ENCODE data around the gene PUS10. TPM values are rescaled to one million over a fixed set of nuclear protein-coding genes. Genes with fewer than 3 reads are reported as not detected.
"Not testable (repeated sequence)": the region's sequence is repeated elsewhere in the genome, so short reads cannot be mapped to it uniquely, and the experiment has no call there.

The PUS10 gene
- polyA plus RNA-seq, 1 donor (not counting 4 experiments of a cell fraction or from before 2014, with no cell fraction given): 4.8 TPM

- dilution Hi-C loops (cut with MboI; ENCODE audit: extremely low pct_ligation_motif_present, low sequenced_read_pairs): no loop called here
- no peak for FAIRE-seq
- no peak for DNase-seq (ENCODE audit: low read depth, low spot score)
Observed at GRCh38 chr2:60936757-60937156, 81.3 kb downstream of the PUS10 start.

GRCh38 chr2:60934165-60934722 is 83.8 kb downstream of the PUS10 start:
- no peaks in the 10 kb centered on the region for H3K4me1 ChIP-seq (ENCODE audit: control insufficient read depth, extremely low read depth, insufficient read depth, low read length)
- no peaks in the 10 kb centered on the region for H3K9me3 ChIP-seq (ENCODE audit: control insufficient read depth, low read depth, low read length)
- H3K9me1 ChIP-seq (ENCODE audit: control insufficient read depth, extremely low read depth, insufficient read depth, low read length): no peaks in the 10 kb centered on the region
- DNase-seq (ENCODE audit: low read depth, low spot score): no peak
- no peak overlapping the region for H2AFZ ChIP-seq (ENCODE audit: control insufficient read depth, low read length)
- no peak overlapping the region for H3K9ac ChIP-seq (ENCODE audit: control insufficient read depth, extremely low read depth, insufficient read depth, low read length)
- dilution Hi-C loops (cut with MboI; ENCODE audit: extremely low pct_ligation_motif_present, low sequenced_read_pairs): no loop called here
- H3K79me2 ChIP-seq (ENCODE audit: control insufficient read depth, insufficient read depth, low read length): no peaks in the 10 kb centered on the region
- H4K20me1 ChIP-seq (ENCODE audit: control insufficient read depth, extremely low read depth, insufficient read depth, low read length): no peaks in the 10 kb centered on the region
- no peak overlapping the region for H3K27ac ChIP-seq (ENCODE audit: control insufficient read depth, insufficient read depth, low read length)
- no peak overlapping the region for H3K4me2 ChIP-seq (ENCODE audit: control insufficient read depth, extremely low read depth, insufficient read depth, low read depth, low read length)
- no peak for TF ChIP-seq EZH2 (IDR thresholded peaks at IDR 0.05; ENCODE audit: low read length)
- no peak overlapping the region for H3K4me3 ChIP-seq (ENCODE audit: control insufficient read depth in 2 of 3, extremely low read depth in 1 of 3, insufficient read depth in 2 of 3, low read depth in 1 of 3, low read length in 3 of 3)
- peaks cover 0 to 3% of the 10 kb centered on the region in 2 experiments for H3K36me3 ChIP-seq (ENCODE audit: control insufficient read depth in 2 of 2, extremely low read depth in 1 of 2, insufficient read depth in 2 of 2, low read length in 2 of 2)
- H3K27me3 ChIP-seq (ENCODE audit: control insufficient read depth, extremely low read depth, insufficient read depth, low read length): no peaks in the 10 kb centered on the region
- FAIRE-seq: no peak

More at GRCh38 chr2:60936757-60937156, 81.3 kb downstream of the PUS10 start:
- Histone ChIP-seq H3K4me3 (ENCODE audit: control insufficient read depth in 2 of 3, extremely low read depth in 1 of 3, insufficient read depth in 2 of 3, low read depth in 1 of 3, low read length in 3 of 3) (no peak overlapping the region), H3K36me3 (ENCODE audit: control insufficient read depth in 2 of 2, extremely low read depth in 1 of 2, insufficient read depth in 2 of 2, low read length in 2 of 2) (peaks cover 0 to 3% of the 10 kb centered on the region in 2 experiments), H3K4me2 (ENCODE audit: control insufficient read depth, extremely low read depth, insufficient read depth, low read depth, low read length) (no peak overlapping the region), H3K79me2 (ENCODE audit: control insufficient read depth, insufficient read depth, low read length) (no peaks in the 10 kb centered on the region), H3K4me1 (ENCODE audit: control insufficient read depth, extremely low read depth, insufficient read depth, low read length) (no peaks in the 10 kb centered on the region), H3K9me3 (ENCODE audit: control insufficient read depth, low read depth, low read length) (no peaks in the 10 kb centered on the region), H2AFZ (ENCODE audit: control insufficient read depth, low read length) (no peak overlapping the region), H3K9me1 (ENCODE audit: control insufficient read depth, extremely low read depth, insufficient read depth, low read length) (no peaks in the 10 kb centered on the region), H4K20me1 (ENCODE audit: control insufficient read depth, extremely low read depth, insufficient read depth, low read length) (no peaks in the 10 kb centered on the region), H3K27me3 (ENCODE audit: control insufficient read depth, extremely low read depth, insufficient read depth, low read length) (no peaks in the 10 kb centered on the region), H3K9ac (ENCODE audit: control insufficient read depth, extremely low read depth, insufficient read depth, low read length) (no peak overlapping the region), H3K27ac (ENCODE audit: control insufficient read depth, insufficient read depth, low read length) (no peak overlapping the region)
- no peak for TF ChIP-seq EZH2 (IDR thresholded peaks at IDR 0.05; ENCODE audit: low read length)
- no peak for TF ChIP-seq CTCF (optimal IDR thresholded peaks at IDR 0.05 in 1 of 3, IDR thresholded peaks at IDR 0.05 in 1 of 3, conservative IDR thresholded peaks at IDR 0.05 in 1 of 3; ENCODE audit: extremely low read depth in 1 of 3, insufficient read depth in 2 of 3, low read length in 3 of 3)

- no peaks in the 10 kb centered on the region for H3K79me2 ChIP-seq (ENCODE audit: control insufficient read depth, insufficient read depth, low read length)
- no peak overlapping the region for H3K9ac ChIP-seq (ENCODE audit: control insufficient read depth, extremely low read depth, insufficient read depth, low read length)
- DNase-seq (ENCODE audit: low read depth, low spot score): no peak
- no peaks in the 10 kb centered on the region for H3K27me3 ChIP-seq (ENCODE audit: control insufficient read depth, extremely low read depth, insufficient read depth, low read length)
- no peaks in the 10 kb centered on the region for H4K20me1 ChIP-seq (ENCODE audit: control insufficient read depth, extremely low read depth, insufficient read depth, low read length)
- no peak for FAIRE-seq
- H3K4me3 ChIP-seq (ENCODE audit: control insufficient read depth in 2 of 3, extremely low read depth in 1 of 3, insufficient read depth in 2 of 3, low read depth in 1 of 3, low read length in 3 of 3): no peak overlapping the region
- peaks cover 0 to 3% of the 10 kb centered on the region in 2 experiments for H3K36me3 ChIP-seq (ENCODE audit: control insufficient read depth in 2 of 2, extremely low read depth in 1 of 2, insufficient read depth in 2 of 2, low read length in 2 of 2)
- H3K9me3 ChIP-seq (ENCODE audit: control insufficient read depth, low read depth, low read length): no peaks in the 10 kb centered on the region
- dilution Hi-C loops (cut with MboI; ENCODE audit: extremely low pct_ligation_motif_present, low sequenced_read_pairs): no loop called here
- TF ChIP-seq CTCF (optimal IDR thresholded peaks at IDR 0.05 in 1 of 3, IDR thresholded peaks at IDR 0.05 in 1 of 3, conservative IDR thresholded peaks at IDR 0.05 in 1 of 3; ENCODE audit: extremely low read depth in 1 of 3, insufficient read depth in 2 of 3, low read length in 3 of 3) (no peak), EZH2 (IDR thresholded peaks at IDR 0.05; ENCODE audit: low read length) (no peak)
- no peak overlapping the region for H3K27ac ChIP-seq (ENCODE audit: control insufficient read depth, insufficient read depth, low read length)
- no peaks in the 10 kb centered on the region for H3K9me1 ChIP-seq (ENCODE audit: control insufficient read depth, extremely low read depth, insufficient read depth, low read length)
- no peak overlapping the region for H2AFZ ChIP-seq (ENCODE audit: control insufficient read depth, low read length)
- H3K4me1 ChIP-seq (ENCODE audit: control insufficient read depth, extremely low read depth, insufficient read depth, low read length): no peaks in the 10 kb centered on the region
- no peak overlapping the region for H3K4me2 ChIP-seq (ENCODE audit: control insufficient read depth, extremely low read depth, insufficient read depth, low read depth, low read length)
Observed at GRCh38 chr2:60932954-60933353, 85.1 kb downstream of the PUS10 start.

GRCh38 chr2:60932061-60932460 is 86.0 kb downstream of the PUS10 start:
- H3K9ac ChIP-seq (ENCODE audit: control insufficient read depth, extremely low read depth, insufficient read depth, low read length); DNase-seq (ENCODE audit: low read depth, low spot score); H3K4me1 ChIP-seq (ENCODE audit: control insufficient read depth, extremely low read depth, insufficient read depth, low read length); H3K4me2 ChIP-seq (ENCODE audit: control insufficient read depth, extremely low read depth, insufficient read depth, low read depth, low read length); H2AFZ ChIP-seq (ENCODE audit: control insufficient read depth, low read length); H3K4me3 ChIP-seq (ENCODE audit: control insufficient read depth in 2 of 3, extremely low read depth in 1 of 3, insufficient read depth in 2 of 3, low read depth in 1 of 3, low read length in 3 of 3); H3K27ac ChIP-seq (ENCODE audit: control insufficient read depth, insufficient read depth, low read length); H3K79me2 ChIP-seq (ENCODE audit: control insufficient read depth, insufficient read depth, low read length); H3K27me3 ChIP-seq (ENCODE audit: control insufficient read depth, extremely low read depth, insufficient read depth, low read length); H3K36me3 ChIP-seq (ENCODE audit: control insufficient read depth in 2 of 2, extremely low read depth in 1 of 2, insufficient read depth in 2 of 2, low read length in 2 of 2); dilution Hi-C loops (cut with MboI; ENCODE audit: extremely low pct_ligation_motif_present, low sequenced_read_pairs); H4K20me1 ChIP-seq (ENCODE audit: control insufficient read depth, extremely low read depth, insufficient read depth, low read length); H3K9me3 ChIP-seq (ENCODE audit: control insufficient read depth, low read depth, low read length); FAIRE-seq; H3K9me1 ChIP-seq (ENCODE audit: control insufficient read depth, extremely low read depth, insufficient read depth, low read length): not testable (repeated sequence)

Measured in keratinocyte (primary cell).